Measurements from ENCODE around the gene ATP6V0B.

- TF ChIP-seq CTCF (IDR thresholded peaks at IDR 0.05; ENCODE audit: low read depth, low read length) = no peak
- TF ChIP-seq EZH2phosphoT487 (IDR thresholded peaks at IDR 0.05; ENCODE audit: low read depth) = no peak
Observed at GRCh38 chr1:44013949-44014348, 39.2 kb downstream of the ATP6V0B start.
